ENCODE measurements around the gene TAB2.

- no peak for TF ChIP-seq POU6F1 (CRISPR knock-in tag; IDR thresholded peaks at IDR 0.05; ENCODE audit: borderline replicate concordance, low read depth)
- no peak for TF ChIP-seq CREB5 (CRISPR knock-in tag; IDR thresholded peaks at IDR 0.05; ENCODE audit: low read depth)
- no peak for TF ChIP-seq RARB (CRISPR knock-in tag; IDR thresholded peaks at IDR 0.05)
- TF ChIP-seq TCF4 (CRISPR knock-in tag; IDR thresholded peaks at IDR 0.05; ENCODE audit: borderline replicate concordance): no peak
- TF ChIP-seq PATZ1 (CRISPR knock-in tag; IDR thresholded peaks at IDR 0.05; ENCODE audit: borderline replicate concordance): no peak
- no peak for TF ChIP-seq ARNTL (CRISPR knock-in tag; IDR thresholded peaks at IDR 0.05; ENCODE audit: borderline replicate concordance, low read depth)
These were observed 102.3 kb downstream of the TAB2 start for GRCh38 chr6:149419696-149420404.

Data from SK-N-SH treated with all-trans-retinoic acid at 6 μM for 48 hours (cell line).